Endothelial cell of umbilical vein (primary cell): ENCODE measurements around the gene NRCAM. TPM values are rescaled to one million over a fixed set of nuclear protein-coding genes. Genes with fewer than 3 reads are reported as not detected.

ENCODE experiments used
- BruUV-seq: library from RNA; stranded (reverse); fragments of 400-500 nt; replicated peaks from 2 replicates; lab custom pipeline; 2021; lab: Mats Ljungman, UMichigan
- CTCF ChIA-PET: fragments of 300-600, 350-600 bp; sonication (Branson Sonifier 250); formaldehyde crosslinking; loops from one replicate; lab custom pipeline; 2021; ENCODE audit warnings: antibody characterized with exemption, inconsistent platforms; lab: Charles Lee
- POLR2A ChIA-PET: fragments of 300-600, 350-600 bp; sonication (Branson Sonifier 250); formaldehyde crosslinking; loops from one replicate; lab custom pipeline; 2021; ENCODE audit warnings: antibody characterized with exemption, inconsistent platforms; lab: Charles Lee
- DNase-seq: peaks from one replicate; pipeline ENCODE4 v3.0.0-alpha.2; 2011; ENCODE audit warnings: low read depth, low spot score
- FAIRE-seq: peaks from 2 replicates; lab custom pipeline; 2011; peaks lifted over from hg19 to GRCh38; lab: Jason Lieb, UNC
- H2AFZ ChIP-seq: 2 replicates; pipeline ENCODE4 v1.6.0; 2012; ENCODE audit warnings: low read depth, low read length, control low read depth, inconsistent platforms
- H3K27ac ChIP-seq: 2 replicates; pipeline ENCODE4 v1.5.1; 2011; ENCODE audit warnings: low read depth, mild to moderate bottlenecking, control low read depth, low read length, moderate library complexity; ENCODE audit not compliant: insufficient read depth
- H3K27me3 ChIP-seq, 2 experiments: 2 replicates each; pipeline versions ENCODE4 v1.6.0 to v1.6.1; 2011; ENCODE audit warnings: low read length in 2 of 2, mixed read lengths in 1 of 2; ENCODE audit not compliant: control insufficient read depth in 2 of 2, insufficient read depth in 2 of 2
- H3K36me3 ChIP-seq, 2 experiments: 2 replicates in 1 of 2; 3 replicates in 1 of 2; pipeline ENCODE4 v1.5.1; 2011; ENCODE audit warnings: low read length in 2 of 2, mild to moderate bottlenecking in 1 of 2, moderate library complexity in 1 of 2; ENCODE audit not compliant: control insufficient read depth in 2 of 2, insufficient read depth in 2 of 2; ENCODE audit errors: extremely low read depth in 1 of 2
- H3K4me1 ChIP-seq: 3 replicates; pipeline ENCODE4 v1.5.1; 2011; ENCODE audit warnings: mild to moderate bottlenecking, low read length; ENCODE audit not compliant: control insufficient read depth, insufficient read depth; ENCODE audit errors: extremely low read depth
- H3K4me2 ChIP-seq: 2 replicates; pipeline ENCODE4 v1.6.1; 2011; ENCODE audit warnings: low read length, control low read depth, mixed read lengths; ENCODE audit not compliant: insufficient read depth
- H3K4me3 ChIP-seq, 3 experiments: fragments of 200-600 bp in 1 of 3; sonication (generic), shearing (Covaris generic) in 1 of 3; replicated peaks in 1 of 3; 2 replicates each; pipeline ENCODE4 v1.5.1; 2011 to 2016; ENCODE audit warnings: control low read depth in 3 of 3, low read length in 3 of 3, mild to moderate bottlenecking in 2 of 3, inconsistent platforms in 1 of 3, low read depth in 1 of 3, moderate library complexity in 1 of 3; ENCODE audit not compliant: insufficient read depth in 1 of 3
- H3K79me2 ChIP-seq: 2 replicates; pipeline ENCODE4 v1.6.0; 2012; ENCODE audit warnings: low read length, inconsistent platforms; ENCODE audit not compliant: control insufficient read depth, insufficient read depth
- H3K9ac ChIP-seq: replicated peaks from 2 replicates; pipeline ENCODE3; 2011; ENCODE audit warnings: low read length, control low read depth; ENCODE audit not compliant: insufficient read depth; ENCODE audit errors: extremely low read depth
- H3K9me1 ChIP-seq: replicated peaks from 3 replicates; pipeline ENCODE4 v1.6.0; 2011; ENCODE audit warnings: mild to moderate bottlenecking, low read length; ENCODE audit not compliant: control insufficient read depth, insufficient read depth; ENCODE audit errors: extremely low read depth
- H3K9me3 ChIP-seq: replicated peaks from 2 replicates; pipeline ENCODE4 v1.5.1; 2012; ENCODE audit warnings: low read length, inconsistent platforms; ENCODE audit not compliant: control insufficient read depth, insufficient read depth
- H4K20me1 ChIP-seq: replicated peaks from 2 replicates; pipeline ENCODE3; 2011; ENCODE audit warnings: mild to moderate bottlenecking, low read length; ENCODE audit not compliant: control insufficient read depth, insufficient read depth; ENCODE audit errors: extremely low read depth
- EZH2 ChIP-seq: IDR thresholded peaks from 2 replicates; pipeline ENCODE4 v1.6.1; 2012; ENCODE audit warnings: borderline replicate concordance, low read depth, mild to moderate bottlenecking, moderate library complexity, low read length, inconsistent platforms; ENCODE audit not compliant: severe bottlenecking
- FOS ChIP-seq: IDR thresholded peaks from 2 replicates; pipeline ENCODE4 v1.6.1; 2011; ENCODE audit warnings: mild to moderate bottlenecking, low read length, moderate library complexity, borderline replicate concordance; ENCODE audit not compliant: insufficient read depth
- GATA2 ChIP-seq: IDR thresholded peaks from 2 replicates; pipeline ENCODE4 v1.7.0; 2011; ENCODE audit warnings: low read depth, mild to moderate bottlenecking, moderate library complexity, mixed read lengths, low read length; ENCODE audit not compliant: insufficient read length, insufficient read depth
- JUN ChIP-seq: IDR thresholded peaks from 2 replicates; pipeline ENCODE4 v1.6.1; 2011; ENCODE audit warnings: borderline replicate concordance, low read depth; ENCODE audit not compliant: insufficient read length, insufficient read depth
- MYC ChIP-seq: IDR thresholded peaks from one replicate; pipeline ENCODE4 v1.6.1; 2011; ENCODE audit warnings: mild to moderate bottlenecking, low read depth, low read length
- POLR2A ChIP-seq: IDR thresholded peaks from 2 replicates; pipeline ENCODE4 v1.6.1; 2012; ENCODE audit warnings: low read depth, mild to moderate bottlenecking, control low read depth, low read length
- POLR2AphosphoS5 ChIP-seq: IDR thresholded peaks from 2 replicates; pipeline ENCODE4 v1.6.1; 2012; ENCODE audit warnings: low read depth, mild to moderate bottlenecking, control low read depth, low read length, moderate library complexity; ENCODE audit not compliant: insufficient read depth
- dilution Hi-C: fragments of 300-500 bp; cut with MboI; formaldehyde crosslinking; loops from one replicate; pipeline ENCODE4 v1.15.0; 2019; ENCODE audit warnings: low sequenced_read_pairs; ENCODE audit not compliant: extremely low pct_ligation_motif_present
- intact Hi-C: fragments of 100-400 bp; cut with micrococcal nuclease; formaldehyde crosslinking; loops from one replicate; pipeline ENCODE4 v1.10.0; 2022
- polyA plus RNA-seq, 4 experiments: library from polyadenylated mRNA; depleted of rRNA in 3 of 4; stranded (reverse) in 3 of 4; unstranded in 1 of 4; fragments of >200 nt; gene quantifications; 2 replicates each; pipeline versions ENCODE4 v1.2.1 to v1.2.3, GENCODE V29; 2011 to 2012; ENCODE audit warnings: missing spikeins in 1 of 4
- total RNA-seq: library from RNA; stranded (reverse); gene quantifications from 2 replicates; pipeline ENCODE4 v1.2.3, GENCODE V29; 2021
- TF ChIP-seq, protein P1 (sequence below), 2 donors: IDR thresholded peaks; 1 replicate in 1 of 2; 2 replicates in 1 of 2; pipeline ENCODE4 v1.5.1; 2011; ENCODE audit warnings: low read length in 2 of 2, mild to moderate bottlenecking in 2 of 2, moderate library complexity in 2 of 2, control low read depth in 1 of 2, inconsistent platforms in 1 of 2, low read depth in 1 of 2; ENCODE audit not compliant: insufficient read depth in 1 of 2; ENCODE audit errors: extremely low read depth in 1 of 2
- TF ChIP-seq, protein P2 (sequence below): IDR thresholded peaks from 2 replicates; pipeline ENCODE4 v1.6.1; 2011; ENCODE audit not compliant: insufficient read depth, insufficient read length

The NRCAM gene
- total and polyA plus RNA-seq, 2 donors (not counting 3 experiments of a cell fraction or from before 2014, with no cell fraction given): 26.0 to 47.6 TPM

DNA sequence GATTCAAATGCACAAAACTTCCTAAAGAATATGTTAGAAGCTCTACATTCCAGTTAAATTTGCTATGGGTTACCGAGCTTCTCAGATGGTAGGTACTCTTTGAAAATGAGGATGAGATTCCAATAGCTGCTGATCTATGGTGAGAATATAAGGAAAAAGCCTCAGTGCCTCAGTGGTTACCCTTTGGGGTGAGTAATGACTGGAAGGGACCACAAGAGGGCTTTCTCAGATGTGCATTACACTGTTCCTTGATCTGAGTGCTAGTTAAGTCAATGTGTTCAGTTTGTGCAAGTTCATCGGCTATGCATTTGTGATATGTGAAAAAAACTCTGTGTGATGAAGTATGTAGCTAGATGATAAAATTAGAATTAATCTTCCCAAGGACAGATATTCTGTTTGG is 3.5 kb downstream of the NRCAM start:
- intact Hi-C loops: loop anchor here (1.0 to 2.0 kb wide), 2 partner anchors 206 to 271 kb away; no protein-coding TSS in a partner anchor
- no peaks in the 10 kb centered on the region for H3K36me3 ChIP-seq

DNA sequence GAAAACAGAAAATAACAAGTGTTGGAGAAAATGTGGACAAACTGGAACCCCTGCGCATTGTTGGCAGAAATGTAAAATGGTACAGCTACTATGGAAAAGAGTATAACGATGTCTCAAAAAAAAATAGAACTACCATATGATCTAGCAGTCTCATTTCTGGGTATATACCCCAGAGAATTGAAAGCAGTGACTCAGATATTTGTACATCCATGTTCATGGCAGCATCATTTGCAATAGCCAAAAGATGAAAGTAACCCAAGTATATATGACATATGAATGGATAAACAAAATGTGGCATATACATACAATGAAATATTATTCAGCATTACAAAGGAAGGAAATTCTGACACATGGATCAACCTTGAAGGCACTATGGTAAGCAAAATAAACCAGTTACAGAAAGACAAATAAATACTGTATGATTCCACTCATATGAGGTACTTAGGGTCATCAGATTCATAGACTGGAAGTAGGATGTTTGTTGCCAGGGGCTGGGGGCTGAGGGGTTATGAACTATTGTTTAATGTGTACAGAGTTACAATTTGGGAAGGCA is 4.9 kb downstream of the NRCAM start:
- POLR2A ChIA-PET: no interaction called here
- Histone ChIP-seq H3K36me3 (no peaks in the 10 kb centered on the region), H3K79me2 (peaks cover 90% of the 10 kb centered on the region), H4K20me1 (no peaks in the 10 kb centered on the region), H2AFZ (no peak overlapping the region), H3K4me3 (no peak overlapping the region), H3K4me2 (peak overlapping the region; percentile 56), H3K27me3 (no peaks in the 10 kb centered on the region), H3K4me1 (peaks cover 43% of the 10 kb centered on the region), H3K27ac (peak overlapping the region; percentile 59), H3K9ac (no peak overlapping the region), H3K9me1 (no peaks in the 10 kb centered on the region), H3K9me3 (no peaks in the 10 kb centered on the region)
- intact Hi-C loops: loop anchor here (1.0 kb wide), 2 partner anchors 31 to 158 kb away; no protein-coding TSS in a partner anchor
- dilution Hi-C loops: no loop called here
- FAIRE-seq (peak; percentile 68), DNase-seq (peak; percentile 77)
- no TSS peak for BruUV-seq
- CTCF ChIA-PET: no interaction called here
- TF ChIP-seq EZH2 (no peak), FOS (peak; percentile 45), GATA2 (peak; percentile 51), JUN (peak; percentile 42), MYC (no peak), POLR2A (no peak), POLR2AphosphoS5 (no peak)
- TF ChIP-seq, protein P1, sequence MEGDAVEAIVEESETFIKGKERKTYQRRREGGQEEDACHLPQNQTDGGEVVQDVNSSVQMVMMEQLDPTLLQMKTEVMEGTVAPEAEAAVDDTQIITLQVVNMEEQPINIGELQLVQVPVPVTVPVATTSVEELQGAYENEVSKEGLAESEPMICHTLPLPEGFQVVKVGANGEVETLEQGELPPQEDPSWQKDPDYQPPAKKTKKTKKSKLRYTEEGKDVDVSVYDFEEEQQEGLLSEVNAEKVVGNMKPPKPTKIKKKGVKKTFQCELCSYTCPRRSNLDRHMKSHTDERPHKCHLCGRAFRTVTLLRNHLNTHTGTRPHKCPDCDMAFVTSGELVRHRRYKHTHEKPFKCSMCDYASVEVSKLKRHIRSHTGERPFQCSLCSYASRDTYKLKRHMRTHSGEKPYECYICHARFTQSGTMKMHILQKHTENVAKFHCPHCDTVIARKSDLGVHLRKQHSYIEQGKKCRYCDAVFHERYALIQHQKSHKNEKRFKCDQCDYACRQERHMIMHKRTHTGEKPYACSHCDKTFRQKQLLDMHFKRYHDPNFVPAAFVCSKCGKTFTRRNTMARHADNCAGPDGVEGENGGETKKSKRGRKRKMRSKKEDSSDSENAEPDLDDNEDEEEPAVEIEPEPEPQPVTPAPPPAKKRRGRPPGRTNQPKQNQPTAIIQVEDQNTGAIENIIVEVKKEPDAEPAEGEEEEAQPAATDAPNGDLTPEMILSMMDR (IDR thresholded peaks at IDR 0.05; ENCODE audit: extremely low read depth in 1 of 2, insufficient read depth in 1 of 2, low read depth in 1 of 2, low read length in 2 of 2): no peak
- TF ChIP-seq, protein P2, sequence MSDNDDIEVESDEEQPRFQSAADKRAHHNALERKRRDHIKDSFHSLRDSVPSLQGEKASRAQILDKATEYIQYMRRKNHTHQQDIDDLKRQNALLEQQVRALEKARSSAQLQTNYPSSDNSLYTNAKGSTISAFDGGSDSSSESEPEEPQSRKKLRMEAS: no peak

More for the DNA sequence above, 3.5 kb downstream of the NRCAM start:
- ChIA-PET CTCF (interaction anchor here (0.6 to 6.1 kb wide), 24 partner anchors 8 to 339 kb away, joined by 3 to 88 read pairs (median 4); no protein-coding TSS in a partner anchor), POLR2A (interaction anchor here (1.0 kb wide), 1 partner anchor 16 kb away, joined by 3 read pairs; no protein-coding TSS in a partner anchor)
- peak overlapping the region; percentile 59 for H3K27ac ChIP-seq
- no peak overlapping the region for H3K4me3 ChIP-seq
- H3K4me1 ChIP-seq: peaks cover 49% of the 10 kb centered on the region
- dilution Hi-C loops: no loop called here
- H2AFZ ChIP-seq: no peak overlapping the region
- peaks cover 77% of the 10 kb centered on the region for H3K79me2 ChIP-seq
- BruUV-seq: no TSS peak
- TF ChIP-seq MYC: no peak
- TF ChIP-seq, protein P1 (IDR thresholded peaks at IDR 0.05; ENCODE audit: extremely low read depth in 1 of 2, insufficient read depth in 1 of 2, low read depth in 1 of 2, low read length in 2 of 2): peak; percentile 49 to 69
- no peak for TF ChIP-seq POLR2AphosphoS5
- peak; percentile 75 for FAIRE-seq
- H3K9me3 ChIP-seq: no peaks in the 10 kb centered on the region
- H3K9me1 ChIP-seq: no peaks in the 10 kb centered on the region
- H4K20me1 ChIP-seq: no peaks in the 10 kb centered on the region
- H3K9ac ChIP-seq: no peak overlapping the region
- no peaks in the 10 kb centered on the region for H3K27me3 ChIP-seq
- peak overlapping the region; percentile 89 for H3K4me2 ChIP-seq
- peak; percentile 69 for DNase-seq
